H4 (cell line): ENCODE results near the gene SERHL2. TPM values are rescaled to one million over a fixed set of nuclear protein-coding genes. Genes with fewer than 3 reads are reported as not detected.
"Not testable (repeated sequence)": the region's sequence is repeated elsewhere in the genome, so short reads cannot be mapped to it uniquely, and the experiment has no call there.

ENCODE experiments used
- DNase-seq: peaks from one replicate; pipeline ENCODE4 v3.0.0-alpha.2; 2015; ENCODE audit warnings: low spot score
- total RNA-seq: library from RNA; depleted of rRNA; stranded (reverse); fragments of >200 nt; shearing (Covaris generic); gene quantifications from 2 replicates; pipeline ENCODE4 v1.2.3, GENCODE V29; 2014

The SERHL2 gene
- total RNA-seq, 1 experiment from 2014 or later = 0.10 TPM

- DNase-seq = not testable (repeated sequence)
These were observed 18.5 kb upstream of the SERHL2 start for GRCh38 chr22:42535082-42535731.

- no peak for DNase-seq
These were observed 17.6 kb upstream of the SERHL2 start for GRCh38 chr22:42536166-42536565.

GRCh38 chr22:42536634-42537033 is 17.1 kb upstream of the SERHL2 start:
- not testable (repeated sequence) for DNase-seq

- not testable (repeated sequence) for DNase-seq
These were observed 16.4 kb upstream of the SERHL2 start for GRCh38 chr22:42537199-42537831.

GRCh38 chr22:42539236-42539771 is 14.5 kb upstream of the SERHL2 start:
- not testable (repeated sequence) for DNase-seq

DNA sequence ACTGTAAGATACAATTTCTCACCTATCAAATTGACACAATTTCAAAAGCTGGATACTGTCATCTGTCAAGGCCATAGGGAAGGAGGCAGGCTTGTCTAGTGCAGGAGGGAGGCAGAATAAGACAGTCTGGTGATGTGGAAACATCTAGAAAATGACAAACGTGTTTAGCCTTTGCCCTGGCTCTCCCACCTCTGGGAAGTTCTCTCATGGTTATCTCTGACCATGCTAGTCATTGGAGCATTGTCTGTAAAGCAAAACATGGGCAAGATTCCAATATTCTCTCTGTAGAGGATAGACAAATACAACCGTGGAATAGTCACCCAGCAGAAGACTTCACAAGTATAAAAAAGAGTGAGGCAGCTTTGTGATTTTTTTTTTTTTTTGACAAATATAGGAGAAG is 9.1 kb upstream of the SERHL2 start:
- DNase-seq = no peak

DNA sequence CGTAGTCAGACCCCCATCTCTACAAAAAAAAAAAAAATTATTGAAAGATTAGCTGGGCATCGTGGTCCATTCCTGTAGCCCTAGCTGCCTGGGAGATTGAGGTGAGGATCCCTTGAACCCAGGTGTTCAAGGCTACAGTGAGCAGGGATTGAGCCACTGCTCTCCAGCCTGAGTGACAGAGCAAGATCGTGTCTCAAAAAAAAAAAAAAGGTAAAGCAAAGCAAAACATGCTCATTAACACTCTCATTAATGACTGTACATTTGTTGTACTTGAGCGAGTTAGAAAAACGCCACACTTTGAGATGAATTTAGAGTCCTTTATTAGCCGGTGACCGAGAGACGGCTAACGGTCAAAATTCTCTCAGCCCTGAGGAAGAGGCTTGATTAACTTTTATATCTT is 6.2 kb upstream of the SERHL2 start:
- no peak for DNase-seq

- DNase-seq = not testable (repeated sequence)
These were observed 5.6 kb upstream of the SERHL2 start for GRCh38 chr22:42548126-42548525.

DNA sequence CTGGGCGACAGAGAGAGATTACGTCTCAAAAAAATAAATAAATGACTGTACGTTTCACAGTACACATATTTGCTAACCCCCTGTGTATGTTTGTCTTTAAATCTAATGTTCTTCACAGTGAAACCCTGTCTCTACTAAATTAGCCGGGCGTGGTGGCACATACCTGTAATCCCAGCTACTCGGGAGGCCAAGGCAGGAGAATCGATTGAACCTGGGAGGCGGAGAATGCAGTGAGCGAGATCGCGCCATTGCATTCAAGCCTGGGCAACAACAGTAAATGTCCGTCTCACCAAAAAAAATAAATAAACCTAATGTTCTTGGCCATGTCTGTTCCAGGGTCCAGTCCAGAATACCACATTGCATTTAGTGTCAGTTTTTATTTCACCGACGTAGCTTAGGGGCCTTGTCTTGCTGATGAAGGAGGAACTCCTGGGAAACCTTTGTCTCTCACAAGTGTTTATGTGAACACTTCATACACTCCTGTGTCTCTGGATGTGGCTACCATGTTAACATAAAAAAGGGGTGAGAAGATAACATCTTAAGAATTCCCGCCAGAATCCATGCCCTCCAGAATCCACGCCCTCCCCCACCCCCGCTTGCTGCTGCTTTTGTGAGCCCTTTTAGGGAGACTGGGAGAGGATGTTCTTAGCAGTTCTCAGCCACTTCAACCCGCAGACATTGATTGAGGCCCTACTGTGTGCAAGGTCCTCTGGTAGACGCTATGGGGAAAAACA is 5.0 kb upstream of the SERHL2 start:
- no peak for DNase-seq

DNA sequence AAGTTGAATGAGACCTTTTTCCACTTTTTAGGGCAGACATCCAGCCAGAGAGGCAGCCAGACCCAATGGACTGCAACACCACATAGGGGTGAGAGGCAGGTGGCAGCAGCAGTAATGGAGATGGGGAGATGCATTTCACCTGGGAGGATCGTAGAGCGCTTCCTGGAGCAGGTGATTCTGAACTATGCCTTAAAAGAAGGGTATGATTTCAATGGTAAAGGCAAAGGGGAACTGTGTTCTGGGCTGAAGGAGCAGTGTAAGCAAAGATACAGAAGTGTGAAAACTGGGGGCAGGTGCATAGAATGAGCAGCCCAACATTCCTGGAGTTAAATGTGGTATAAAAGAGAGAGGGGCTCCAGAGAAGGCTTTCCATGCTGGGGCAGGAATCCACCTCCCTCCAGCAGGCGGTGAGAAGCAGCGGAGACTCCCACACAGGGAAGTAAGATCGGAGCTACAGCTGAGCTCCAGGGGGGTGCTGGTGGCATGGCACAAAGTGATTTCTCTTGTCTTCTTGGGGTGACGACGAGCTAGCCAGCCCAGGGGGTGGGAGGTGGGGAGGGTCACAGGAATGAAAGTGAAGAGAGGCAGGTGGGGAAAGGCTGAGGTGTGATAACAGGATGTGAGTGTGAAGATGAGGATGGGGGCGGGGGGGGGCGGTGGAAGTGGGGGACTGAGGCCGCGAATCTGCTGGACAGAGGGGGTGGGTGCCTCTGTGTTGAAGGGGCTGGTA is 4.3 kb upstream of the SERHL2 start:
- no peak for DNase-seq

- not testable (repeated sequence) for DNase-seq
These were observed 1.5 kb upstream of the SERHL2 start for GRCh38 chr22:42552294-42552647.

- DNase-seq = no peak
These were observed 6.6 kb downstream of the SERHL2 start for GRCh38 chr22:42560381-42560780.

GRCh38 chr22:42560781-42561180 is 7.0 kb downstream of the SERHL2 start:
- no peak for DNase-seq

DNA sequence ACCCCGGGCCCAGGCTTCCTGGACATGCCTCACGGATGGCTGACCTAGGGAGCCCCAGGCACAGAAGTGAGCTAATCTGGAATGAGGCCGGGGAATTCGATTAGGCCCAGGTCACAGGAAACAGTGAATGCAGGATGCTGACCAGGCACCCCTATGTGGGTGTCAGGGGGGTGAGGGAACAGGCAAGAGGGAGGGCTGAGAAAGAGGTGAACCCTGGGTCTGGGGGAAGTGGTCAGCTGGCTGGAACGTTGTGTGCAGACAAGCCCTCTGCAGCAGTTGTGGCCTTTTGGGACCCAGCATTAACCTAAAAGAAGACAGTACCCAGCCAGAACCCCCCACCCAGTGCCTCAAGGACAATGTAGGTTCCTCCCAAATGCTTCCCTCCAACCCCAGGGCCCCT is 8.1 kb downstream of the SERHL2 start:
- no peak for DNase-seq

DNA sequence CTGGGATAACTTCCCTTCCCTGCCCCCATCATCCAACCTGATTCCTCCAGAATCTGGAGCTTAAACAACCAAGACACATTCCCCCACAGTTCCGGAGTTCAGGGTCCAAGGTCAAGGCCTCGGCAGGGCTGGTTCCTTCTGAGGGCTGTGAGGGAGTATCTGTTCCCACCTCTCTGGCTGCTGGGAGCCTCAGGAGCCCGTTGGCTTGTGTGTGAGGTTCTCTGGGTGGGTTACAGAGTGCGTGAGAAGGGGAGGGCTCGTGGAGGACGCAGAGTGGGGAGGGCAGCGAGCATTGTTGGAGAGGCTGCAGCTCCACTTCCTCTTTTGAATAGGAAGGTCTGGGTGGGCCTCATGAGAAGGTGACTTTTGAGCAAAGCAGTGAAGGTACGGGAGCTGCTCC is 8.5 kb downstream of the SERHL2 start:
- DNase-seq = no peak

DNA sequence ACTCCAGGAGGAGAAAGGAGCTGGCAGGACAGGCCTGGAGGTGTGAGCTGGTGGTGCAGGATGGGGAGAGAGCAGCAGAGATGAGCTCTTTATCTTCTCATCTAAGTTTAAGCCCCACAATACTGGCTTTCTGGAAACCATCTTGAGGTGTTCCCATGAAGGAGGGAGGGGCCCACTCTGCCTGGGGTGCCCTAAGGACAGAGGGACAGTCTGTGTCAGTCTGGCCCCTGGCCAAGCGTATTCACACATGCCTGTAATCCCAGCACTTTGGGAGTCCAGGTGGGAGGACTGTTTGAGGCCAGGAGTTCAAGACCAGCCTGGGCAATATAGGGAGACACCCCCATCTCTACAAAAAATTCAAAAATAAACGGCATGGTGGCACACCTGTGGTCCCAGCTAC is 8.9 kb downstream of the SERHL2 start:
- DNase-seq = no peak

- DNase-seq = not testable (repeated sequence)
These were observed 10.2 kb downstream of the SERHL2 start for GRCh38 chr22:42563943-42564342.

GRCh38 chr22:42564699-42565098 is 10.9 kb downstream of the SERHL2 start:
- no peak for DNase-seq

GRCh38 chr22:42565956-42566355 is 12.2 kb downstream of the SERHL2 start:
- no peak for DNase-seq

DNA sequence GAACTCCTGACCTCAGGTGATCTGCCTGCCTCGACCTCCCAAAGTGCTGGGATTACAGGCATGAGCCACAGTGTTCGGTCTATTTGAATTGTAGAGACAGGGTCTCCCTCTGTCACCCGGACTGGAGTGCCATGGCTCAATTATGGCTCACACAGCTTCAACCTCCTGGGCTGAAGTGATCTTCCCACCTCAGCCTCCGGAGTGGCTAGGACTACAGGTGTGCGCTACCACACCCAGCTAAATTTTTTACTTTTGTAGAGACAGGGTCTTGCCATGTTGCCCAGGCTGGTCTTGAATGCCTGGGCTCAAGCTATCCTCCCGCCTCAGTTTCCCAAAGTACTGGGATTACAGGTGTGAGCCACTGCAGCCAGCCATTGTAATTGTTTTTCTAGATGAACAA is 14.2 kb downstream of the SERHL2 start:
- DNase-seq = not testable (repeated sequence)

DNA sequence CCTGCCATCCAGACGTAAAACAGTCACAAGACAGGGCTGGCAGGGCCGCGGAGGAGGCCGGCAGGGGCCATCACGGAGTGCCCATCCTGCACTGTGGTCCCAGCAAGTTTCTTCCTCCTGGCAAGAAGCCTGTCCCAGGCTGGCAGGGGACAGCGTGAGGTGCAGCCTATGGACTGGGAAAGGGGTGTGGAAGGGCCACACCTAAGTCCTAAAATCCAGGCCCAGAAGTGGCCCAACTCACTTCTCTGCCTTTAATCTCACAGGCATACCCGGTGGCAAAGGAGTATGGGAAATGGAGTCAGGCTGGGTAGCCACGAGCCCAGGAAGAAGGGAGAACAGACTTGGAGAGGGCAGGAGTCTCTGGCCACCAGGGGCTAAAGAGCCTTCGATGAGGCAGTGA is 16.8 kb downstream of the SERHL2 start:
- DNase-seq = not testable (repeated sequence)

- not testable (repeated sequence) for DNase-seq
These were observed 17.3 kb downstream of the SERHL2 start for GRCh38 chr22:42571068-42571467.
